Measurements from ENCODE around the gene RASA3. TPM values are rescaled to one million over a fixed set of nuclear protein-coding genes. Genes with fewer than 3 reads are reported as not detected.

RASA3 gene
- total RNA-seq, 1 experiment from 2014 or later: 0.26 TPM

DNA sequence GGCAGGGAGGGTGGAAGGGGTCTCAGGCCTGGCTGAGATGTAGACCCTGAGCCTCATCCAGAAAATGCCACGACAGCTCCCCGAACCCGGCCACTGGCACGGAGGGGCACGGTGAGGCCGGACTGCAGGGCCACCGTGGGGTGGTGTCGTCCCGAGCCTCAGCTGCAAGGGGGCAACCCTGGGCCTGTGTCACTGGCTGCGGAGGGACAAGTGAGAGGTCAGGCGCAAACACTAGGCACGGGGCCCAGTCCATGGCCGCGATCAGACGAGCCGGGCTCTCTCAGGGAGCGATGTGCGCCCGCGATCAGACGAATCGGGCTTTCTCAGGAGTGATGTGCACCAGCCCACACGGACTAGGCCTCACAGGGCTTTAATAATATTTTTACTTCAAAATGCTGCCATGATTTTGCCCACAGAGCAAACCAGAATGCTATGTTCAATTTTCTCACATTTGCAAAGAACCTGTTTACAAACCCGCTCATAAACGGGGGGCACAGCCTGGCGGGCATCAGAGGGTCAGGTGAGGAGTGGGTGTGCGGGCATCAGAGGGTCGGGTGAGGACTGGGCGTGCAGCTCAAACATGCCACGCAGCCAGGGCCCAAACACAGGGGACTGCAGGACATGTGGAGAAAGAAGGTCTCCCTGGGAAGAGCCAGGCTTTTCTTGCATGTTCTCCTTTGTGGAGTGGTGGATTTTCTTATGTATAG lies 115.9 kb downstream of the RASA3 start:
- CTCF ChIA-PET: no interaction called here
- intact Hi-C loops (cut with micrococcal nuclease; ENCODE audit: unreplicated experiment): no loop called here
- DNase-seq: no peak
- H3K4me3 Mint-ChIP-seq (ENCODE audit: low read depth, unreplicated experiment): no peak overlapping the region
- BruUV-seq (replicated peaks): no TSS peak
- no peaks in the 10 kb centered on the region for H3K9me3 Mint-ChIP-seq (ENCODE audit: low read depth, unreplicated experiment)
- H3K27me3 Mint-ChIP-seq (ENCODE audit: unreplicated experiment): no peaks in the 10 kb centered on the region
- TF ChIP-seq, protein P1, sequence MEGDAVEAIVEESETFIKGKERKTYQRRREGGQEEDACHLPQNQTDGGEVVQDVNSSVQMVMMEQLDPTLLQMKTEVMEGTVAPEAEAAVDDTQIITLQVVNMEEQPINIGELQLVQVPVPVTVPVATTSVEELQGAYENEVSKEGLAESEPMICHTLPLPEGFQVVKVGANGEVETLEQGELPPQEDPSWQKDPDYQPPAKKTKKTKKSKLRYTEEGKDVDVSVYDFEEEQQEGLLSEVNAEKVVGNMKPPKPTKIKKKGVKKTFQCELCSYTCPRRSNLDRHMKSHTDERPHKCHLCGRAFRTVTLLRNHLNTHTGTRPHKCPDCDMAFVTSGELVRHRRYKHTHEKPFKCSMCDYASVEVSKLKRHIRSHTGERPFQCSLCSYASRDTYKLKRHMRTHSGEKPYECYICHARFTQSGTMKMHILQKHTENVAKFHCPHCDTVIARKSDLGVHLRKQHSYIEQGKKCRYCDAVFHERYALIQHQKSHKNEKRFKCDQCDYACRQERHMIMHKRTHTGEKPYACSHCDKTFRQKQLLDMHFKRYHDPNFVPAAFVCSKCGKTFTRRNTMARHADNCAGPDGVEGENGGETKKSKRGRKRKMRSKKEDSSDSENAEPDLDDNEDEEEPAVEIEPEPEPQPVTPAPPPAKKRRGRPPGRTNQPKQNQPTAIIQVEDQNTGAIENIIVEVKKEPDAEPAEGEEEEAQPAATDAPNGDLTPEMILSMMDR (IDR thresholded peaks at IDR 0.05; ENCODE audit: unreplicated experiment): no peak
- H3K36me3 Mint-ChIP-seq (ENCODE audit: insufficient read depth, unreplicated experiment): no peaks in the 10 kb centered on the region
- H3K4me1 Mint-ChIP-seq (ENCODE audit: low read depth, unreplicated experiment): no peaks in the 10 kb centered on the region
- H3K27ac Mint-ChIP-seq (ENCODE audit: unreplicated experiment): no peak overlapping the region

DNA sequence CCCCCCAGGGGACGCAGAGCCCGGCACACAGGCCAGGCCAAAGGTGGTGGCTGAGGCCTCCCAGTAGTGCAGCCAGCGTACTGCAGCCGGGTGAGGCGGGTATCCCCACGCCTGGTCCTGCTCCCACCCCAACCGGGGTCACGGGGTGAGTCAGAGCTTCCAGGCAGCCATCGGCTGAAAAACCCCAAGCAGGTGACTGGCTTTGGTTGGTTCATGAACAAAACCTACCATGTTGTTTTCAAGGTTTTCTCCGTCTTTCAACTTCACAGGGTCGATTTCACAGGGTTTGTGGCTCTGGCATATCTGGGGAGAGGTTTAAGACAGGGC lies 116.5 kb downstream of the RASA3 start:
- no TSS peak for BruUV-seq (replicated peaks)
- Mint-ChIP-seq H3K4me3 (ENCODE audit: low read depth, unreplicated experiment) (no peak overlapping the region), H3K4me1 (ENCODE audit: low read depth, unreplicated experiment) (no peaks in the 10 kb centered on the region), H3K36me3 (ENCODE audit: insufficient read depth, unreplicated experiment) (no peaks in the 10 kb centered on the region), H3K9me3 (ENCODE audit: low read depth, unreplicated experiment) (no peaks in the 10 kb centered on the region), H3K27ac (ENCODE audit: unreplicated experiment) (no peak overlapping the region), H3K27me3 (ENCODE audit: unreplicated experiment) (no peaks in the 10 kb centered on the region)
- TF ChIP-seq, protein P1 (IDR thresholded peaks at IDR 0.05; ENCODE audit: unreplicated experiment): no peak
- intact Hi-C loops (cut with micrococcal nuclease; ENCODE audit: unreplicated experiment): no loop called here
- DNase-seq: no peak
- CTCF ChIA-PET: no interaction called here

DNA sequence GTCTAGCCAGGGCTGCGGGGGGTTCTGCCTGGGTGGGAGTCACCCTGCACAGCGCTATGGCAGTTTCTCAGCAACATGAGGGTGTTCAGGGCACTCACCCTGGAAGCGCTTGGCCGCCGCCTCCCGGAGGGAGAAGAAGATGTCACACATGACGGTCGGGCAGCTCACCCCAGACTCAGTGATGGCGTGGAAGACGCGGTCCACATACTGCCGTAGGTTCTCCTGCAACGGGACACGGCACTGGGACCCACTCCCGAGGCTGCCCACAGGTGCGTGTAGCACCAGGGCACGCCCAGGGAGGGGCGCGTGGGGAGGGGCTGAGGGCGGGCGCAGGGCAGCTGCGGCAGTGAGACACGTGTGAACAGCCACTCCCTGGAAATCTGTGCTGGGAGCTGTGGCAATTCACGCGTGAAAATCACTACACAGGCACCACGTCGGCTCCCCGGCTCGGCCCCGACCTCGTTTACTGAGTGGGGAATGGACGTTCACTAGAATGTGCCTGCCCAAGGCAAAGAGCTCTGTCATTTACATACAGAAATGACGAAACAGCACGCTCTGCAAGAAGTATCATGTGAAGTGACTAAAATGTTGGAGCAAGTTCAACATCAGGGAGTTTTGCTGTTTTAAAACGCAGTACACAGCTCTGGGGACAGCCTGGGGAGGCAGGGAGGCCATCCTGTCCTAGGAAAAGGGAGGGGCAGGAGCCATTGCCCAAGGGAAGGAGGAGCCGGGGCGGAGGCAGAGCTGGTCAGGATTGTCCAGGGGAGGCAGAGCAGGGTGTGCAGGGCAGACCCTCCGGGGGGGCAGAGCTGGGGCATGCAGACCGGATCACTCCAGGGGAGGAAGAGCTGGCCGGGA lies 117.1 kb downstream of the RASA3 start:
- intact Hi-C loops (cut with micrococcal nuclease; ENCODE audit: unreplicated experiment): no loop called here
- TF ChIP-seq, protein P1 (IDR thresholded peaks at IDR 0.05; ENCODE audit: unreplicated experiment): no peak
- CTCF ChIA-PET: no interaction called here
- no peaks in the 10 kb centered on the region for H3K9me3 Mint-ChIP-seq (ENCODE audit: low read depth, unreplicated experiment)
- no peak overlapping the region for H3K27ac Mint-ChIP-seq (ENCODE audit: unreplicated experiment)
- no peaks in the 10 kb centered on the region for H3K4me1 Mint-ChIP-seq (ENCODE audit: low read depth, unreplicated experiment)
- no peak overlapping the region for H3K4me3 Mint-ChIP-seq (ENCODE audit: low read depth, unreplicated experiment)
- H3K36me3 Mint-ChIP-seq (ENCODE audit: insufficient read depth, unreplicated experiment): no peaks in the 10 kb centered on the region
- no TSS peak for BruUV-seq (replicated peaks)
- DNase-seq: no peak
- no peaks in the 10 kb centered on the region for H3K27me3 Mint-ChIP-seq (ENCODE audit: unreplicated experiment)

DNA sequence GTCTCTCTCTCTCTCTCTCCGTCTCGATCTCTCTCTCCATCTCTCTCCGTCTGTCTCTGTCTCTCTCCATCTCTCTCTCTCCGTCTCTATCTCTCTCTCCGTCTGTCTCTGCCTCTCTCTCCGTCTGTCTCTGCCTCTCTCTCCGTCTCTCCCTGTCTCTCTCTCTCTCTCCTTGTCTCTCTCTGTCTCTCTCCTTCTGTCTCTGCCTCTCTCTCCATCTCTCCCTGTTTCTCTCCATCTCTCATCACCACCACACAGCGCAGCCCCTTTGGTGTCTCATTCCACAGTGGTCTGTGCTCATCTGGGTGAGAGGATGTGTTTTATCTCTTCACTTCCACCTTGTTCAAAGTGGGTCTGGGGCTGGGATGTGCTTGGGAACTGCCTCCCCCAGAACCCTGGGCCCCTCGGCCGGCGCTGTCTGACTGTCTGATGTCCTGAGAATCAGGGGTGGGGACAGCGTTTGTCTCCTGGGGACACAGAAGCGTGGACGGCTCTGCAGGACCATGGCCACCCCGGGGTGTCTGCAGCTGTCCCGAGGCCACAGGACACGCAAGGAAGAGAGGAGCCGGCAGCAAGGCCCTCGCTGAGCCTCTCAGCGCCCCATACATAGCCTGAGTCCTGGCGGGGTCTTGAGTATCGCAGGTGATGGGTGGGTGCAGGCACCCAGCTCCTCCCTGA lies 118.3 kb downstream of the RASA3 start:
- H3K4me1 Mint-ChIP-seq (ENCODE audit: low read depth, unreplicated experiment): no peaks in the 10 kb centered on the region
- no peak overlapping the region for H3K4me3 Mint-ChIP-seq (ENCODE audit: low read depth, unreplicated experiment)
- no peaks in the 10 kb centered on the region for H3K36me3 Mint-ChIP-seq (ENCODE audit: insufficient read depth, unreplicated experiment)
- intact Hi-C loops (cut with micrococcal nuclease; ENCODE audit: unreplicated experiment): no loop called here
- DNase-seq: no peak
- no peak overlapping the region for H3K27ac Mint-ChIP-seq (ENCODE audit: unreplicated experiment)
- BruUV-seq (replicated peaks): no TSS peak
- H3K27me3 Mint-ChIP-seq (ENCODE audit: unreplicated experiment): no peaks in the 10 kb centered on the region
- H3K9me3 Mint-ChIP-seq (ENCODE audit: low read depth, unreplicated experiment): no peaks in the 10 kb centered on the region
- TF ChIP-seq, protein P1 (IDR thresholded peaks at IDR 0.05; ENCODE audit: unreplicated experiment): no peak
- CTCF ChIA-PET: no interaction called here
